GM18508 (cell line): ENCODE measurements around the gene ARTN.
A peak's percentile ranks its signal among the peaks of the same experiment; 100 is the strongest.

Source experiments
- ATAC-seq: cut with Tn5 transposase; IDR thresholded peaks from one replicate; pipeline ENCODE4 v1.9.1; 2021; ENCODE audit warnings: moderate number of reproducible peaks; ENCODE audit not compliant: insufficient read depth, unreplicated experiment

Gene ARTN

GRCh38 chr1:43946236-43947060 is 12.8 kb downstream of the ARTN start, which contains the start of gene IPO13:
IPO13 (plus strand) TSS chr1:43946950; CDS start chr1:43947601, 651 bp downstream.
- peak; percentile 68 for ATAC-seq

- ATAC-seq, result no peak
These were observed 13.7 kb downstream of the ARTN start for GRCh38 chr1:43947061-43947873.

DNA sequence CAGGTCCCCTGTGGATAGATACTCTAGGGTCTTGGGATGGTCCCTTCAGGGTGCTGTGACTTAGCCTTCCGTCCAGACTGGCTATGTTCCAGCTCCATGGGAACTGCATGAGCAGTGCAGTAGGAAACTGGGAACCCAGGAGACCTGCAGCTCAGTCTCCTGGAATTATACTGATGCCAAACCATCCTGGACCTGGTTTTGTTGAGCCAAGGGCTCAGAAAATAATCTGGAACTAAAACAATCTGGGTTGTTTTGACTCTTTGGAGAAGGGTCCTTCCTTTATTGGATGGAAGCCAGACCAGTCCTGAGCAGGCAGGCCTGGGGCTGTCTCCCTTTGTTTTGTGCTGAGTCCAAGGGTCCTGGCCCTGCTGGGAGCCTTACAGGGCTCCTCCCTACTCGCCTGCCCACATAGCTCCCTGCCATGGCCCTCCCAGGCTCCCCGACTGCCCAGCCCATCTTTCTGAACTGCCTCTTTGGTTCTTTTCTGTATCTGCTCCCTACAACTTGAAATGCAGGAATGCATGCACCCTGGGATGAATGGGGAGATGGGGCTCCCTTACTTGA is 14.4 kb downstream of the ARTN start:
- no peak for ATAC-seq

DNA sequence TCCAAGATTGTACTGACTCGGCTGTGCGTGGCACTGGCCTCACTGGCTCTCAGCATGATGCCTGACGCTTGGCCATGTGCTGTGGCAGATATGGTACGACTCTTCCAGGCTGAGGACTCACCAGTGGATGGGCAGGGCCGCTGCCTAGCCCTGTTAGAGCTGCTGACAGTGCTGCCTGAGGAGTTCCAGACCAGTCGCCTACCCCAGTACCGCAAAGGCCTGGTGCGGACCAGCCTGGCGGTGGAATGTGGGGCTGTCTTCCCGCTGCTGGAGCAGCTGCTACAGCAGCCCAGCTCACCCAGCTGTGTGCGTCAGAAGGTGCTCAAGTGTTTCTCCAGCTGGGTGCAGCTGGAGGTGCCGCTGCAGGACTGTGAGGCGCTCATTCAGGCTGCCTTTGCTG is 16.1 kb downstream of the ARTN start:
- ATAC-seq, result no peak

- ATAC-seq, result no peak
These were observed 17.7 kb downstream of the ARTN start for GRCh38 chr1:43951021-43951985.

DNA sequence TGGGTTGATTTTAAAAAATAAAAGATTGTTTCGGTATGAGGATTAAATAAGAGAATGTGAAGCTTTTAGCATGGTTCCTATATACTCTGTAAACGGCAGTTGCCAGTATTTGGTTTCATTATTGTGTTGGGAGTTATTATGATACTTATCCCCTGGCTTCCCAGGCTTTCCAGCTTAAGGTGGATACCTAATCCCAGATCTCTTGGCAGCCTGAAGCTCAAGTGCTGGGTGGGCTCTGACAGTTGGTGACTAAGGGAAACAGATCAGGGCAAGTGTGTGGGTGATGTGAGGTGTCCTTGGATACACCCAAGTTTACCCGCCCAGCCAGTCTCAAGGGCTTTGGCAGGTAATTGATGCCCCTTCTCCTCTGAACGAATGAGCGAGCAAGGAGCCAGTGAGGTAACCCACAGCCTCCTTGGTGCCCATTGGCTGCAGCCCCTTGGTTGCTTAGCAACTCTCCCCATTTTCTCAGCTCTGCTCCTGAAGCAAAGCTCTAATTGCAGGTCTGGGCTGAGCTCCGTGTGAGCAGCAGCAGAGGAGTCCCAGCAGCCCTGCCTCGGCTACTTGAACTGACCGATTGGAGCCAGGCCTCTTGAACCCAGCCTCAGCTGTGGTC is 19.2 kb downstream of the ARTN start:
- no peak for ATAC-seq

- no peak for ATAC-seq
These were observed 19.8 kb downstream of the ARTN start for GRCh38 chr1:43953361-43953760.

- no peak for ATAC-seq
These were observed 20.4 kb downstream of the ARTN start for GRCh38 chr1:43954036-43954435.

- no peak for ATAC-seq
These were observed 22.6 kb downstream of the ARTN start for GRCh38 chr1:43956234-43956633.

DNA sequence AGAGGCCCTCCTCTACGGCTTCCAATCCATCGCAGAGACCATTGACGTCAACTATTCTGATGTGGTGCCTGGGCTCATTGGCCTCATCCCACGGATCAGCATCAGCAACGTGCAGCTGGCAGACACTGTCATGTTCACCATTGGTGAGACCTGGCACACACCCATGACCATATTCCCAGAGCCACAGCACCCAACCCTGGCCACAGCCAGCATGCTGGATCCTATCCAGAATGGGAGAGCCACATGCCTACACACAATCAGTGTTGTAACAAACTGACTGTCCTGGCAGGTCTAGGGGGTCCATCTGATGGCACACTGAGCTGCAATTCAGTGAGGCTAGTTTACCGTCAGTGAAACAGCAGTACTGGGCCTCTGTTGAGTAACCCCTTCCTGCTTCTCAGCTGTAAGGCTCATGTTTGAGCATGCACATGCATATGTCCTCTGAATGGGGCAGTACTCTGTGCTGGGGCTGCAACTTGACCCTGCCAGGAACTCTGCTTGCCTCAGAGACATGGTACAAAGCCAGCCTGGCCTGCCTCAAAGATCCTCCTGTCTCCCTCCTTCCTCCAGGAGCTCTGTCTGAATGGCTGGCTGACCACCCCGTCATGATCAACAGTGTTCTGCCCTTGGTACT is 23.9 kb downstream of the ARTN start:
- ATAC-seq, result no peak

DNA sequence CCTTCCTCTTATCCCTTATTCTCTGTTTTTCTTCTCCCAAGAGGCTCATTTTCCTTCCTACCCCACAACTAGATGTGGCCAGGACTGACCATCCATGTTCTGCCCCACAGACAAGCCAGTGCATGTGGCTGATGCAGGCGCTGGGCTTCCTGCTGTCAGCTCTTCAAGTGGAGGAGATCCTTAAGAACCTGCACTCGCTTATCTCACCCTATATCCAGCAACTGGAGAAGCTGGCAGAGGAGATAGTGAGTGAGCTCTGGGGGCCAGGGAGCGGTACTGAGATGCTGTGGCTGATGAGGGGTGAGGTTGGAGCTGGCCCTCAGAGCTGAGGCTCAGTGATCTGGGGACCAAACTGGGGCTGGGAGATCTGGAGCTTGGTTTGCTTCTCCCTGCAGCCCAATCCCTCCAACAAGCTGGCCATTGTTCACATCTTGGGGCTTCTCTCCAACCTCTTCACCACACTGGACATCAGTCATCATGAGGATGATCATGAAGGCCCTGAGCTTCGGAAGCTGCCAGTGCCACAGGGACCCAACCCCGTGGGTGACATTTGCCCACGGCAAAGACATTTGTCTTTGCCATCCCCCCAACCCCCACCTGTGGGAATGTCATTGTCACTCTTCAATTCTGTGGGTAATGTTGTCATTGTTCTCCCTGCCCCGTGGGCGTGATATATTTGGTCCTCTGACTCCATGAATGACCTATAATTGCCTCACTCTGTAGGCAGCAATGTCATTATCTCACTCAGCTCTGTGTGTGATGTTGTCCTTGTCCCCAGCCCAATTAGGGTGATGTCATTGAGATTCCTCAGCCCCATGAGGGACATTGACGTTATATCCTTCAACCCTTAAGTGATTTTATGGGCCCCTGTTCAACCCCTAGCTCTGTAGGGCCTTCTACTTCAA is 25.0 kb downstream of the ARTN start:
- ATAC-seq, result no peak

DNA sequence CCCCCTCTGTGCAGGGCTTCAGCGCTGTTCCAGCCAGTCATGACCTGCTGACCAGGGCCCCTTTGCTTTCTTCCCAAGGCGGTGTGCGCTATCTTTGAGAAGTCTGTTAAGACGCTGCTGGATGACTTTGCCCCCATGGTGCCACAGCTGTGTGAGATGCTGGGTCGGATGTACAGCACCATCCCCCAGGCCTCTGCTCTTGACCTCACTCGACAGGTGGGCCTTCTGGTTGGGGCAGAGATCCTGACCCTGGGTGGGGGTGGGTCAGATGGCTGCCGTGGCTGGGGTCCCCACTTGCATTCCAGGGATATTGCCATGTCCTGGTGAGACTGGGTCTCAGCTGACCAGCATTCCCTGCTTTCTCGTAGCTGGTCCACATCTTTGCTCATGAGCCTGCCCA is 27.2 kb downstream of the ARTN start:
- no peak for ATAC-seq

DNA sequence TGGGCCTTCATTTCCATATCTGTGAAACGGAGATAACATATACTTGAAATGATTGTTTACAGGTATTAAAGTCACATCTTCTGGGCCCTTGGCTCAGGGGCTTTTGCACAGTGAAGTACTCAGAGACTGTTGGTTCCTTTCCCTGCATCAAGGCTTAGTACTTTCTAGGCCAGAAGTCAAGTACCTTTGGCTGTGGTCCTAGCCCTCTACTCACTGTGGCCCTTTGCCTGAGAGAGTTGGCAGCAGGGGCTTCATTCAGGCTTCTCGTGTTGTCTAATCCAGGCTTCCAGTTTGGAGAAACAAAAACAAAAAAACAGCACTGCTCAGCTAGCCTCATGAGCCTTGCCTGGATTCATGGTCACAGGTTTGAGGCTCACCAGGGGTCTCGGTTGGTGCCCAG is 28.1 kb downstream of the ARTN start:
- no peak for ATAC-seq

- ATAC-seq, result no peak
These were observed 28.7 kb downstream of the ARTN start for GRCh38 chr1:43962324-43962723.

- ATAC-seq, result no peak
These were observed 29.4 kb downstream of the ARTN start for GRCh38 chr1:43963006-43963405.

DNA sequence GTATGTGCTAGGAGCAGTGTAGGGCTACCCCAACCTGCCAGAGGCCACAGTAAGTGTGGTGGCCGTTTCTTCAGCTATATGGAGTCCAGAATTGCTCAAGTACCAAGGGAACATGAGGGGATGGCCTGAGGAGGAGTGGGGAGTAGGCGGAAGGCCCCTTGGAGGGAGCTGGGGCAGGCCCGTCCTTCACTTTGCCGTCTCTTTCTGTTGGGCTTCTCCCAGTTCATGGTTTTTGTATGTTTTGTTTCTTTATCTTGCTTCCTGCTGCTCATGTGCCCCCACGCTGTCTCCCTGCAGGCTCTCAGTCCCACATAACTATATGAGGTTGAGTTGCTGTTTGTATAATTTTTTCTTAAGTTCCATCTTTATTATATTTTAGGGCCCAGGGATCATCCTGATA is 30.3 kb downstream of the ARTN start:
- no peak for ATAC-seq

- ATAC-seq, result no peak
These were observed 31.7 kb downstream of the ARTN start for GRCh38 chr1:43965316-43965715.

DNA sequence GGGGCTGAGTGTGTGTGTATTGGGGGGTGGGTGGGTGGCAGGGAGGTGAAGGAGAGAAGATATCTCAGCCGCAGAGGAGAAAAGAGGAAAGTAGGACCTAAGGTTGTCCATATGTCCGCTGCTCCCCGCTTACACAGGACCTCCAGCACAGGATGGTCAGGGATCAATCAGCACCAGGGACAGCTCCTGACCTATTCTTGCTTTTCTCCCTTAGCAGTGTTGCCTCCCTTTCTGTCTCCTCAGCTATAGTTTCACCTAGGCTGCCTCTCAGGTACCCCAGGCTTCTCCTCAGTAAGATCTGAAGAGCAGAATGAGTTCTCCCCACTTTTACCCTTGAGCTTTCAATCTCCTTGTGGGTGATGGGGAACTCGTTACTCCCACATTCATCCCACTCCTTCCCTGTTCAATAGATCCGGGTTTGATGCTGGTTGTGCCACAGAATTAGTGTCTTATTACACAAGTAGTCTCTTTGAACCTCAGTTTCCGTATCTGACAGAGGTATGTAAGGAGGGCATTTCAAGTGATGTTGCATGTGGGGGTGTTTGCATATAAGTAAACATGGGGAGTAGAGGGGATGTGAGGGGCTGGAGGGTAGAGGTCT is 34.8 kb downstream of the ARTN start:
- ATAC-seq, result no peak
